WTC11 (cell line): ENCODE measurements around the gene ARID1A. TPM values are rescaled to one million over a fixed set of nuclear protein-coding genes. Genes with fewer than 3 reads are reported as not detected.

Experiments
- ATAC-seq: fragments of 200-7000 bp; cut with Tn5 transposase; 2 replicates; pipeline ENCODE4 v1.10.0; 2021; ENCODE audit warnings: mild to moderate bottlenecking, moderate library complexity
- CTCF ChIA-PET: fragments of 300-600 bp; sonication (Branson Sonifier 250); formaldehyde crosslinking; loops from one replicate; lab custom pipeline; 2021; ENCODE audit warnings: antibody characterized with exemption; lab: Charles Lee
- POLR2A ChIA-PET: fragments of 350-600 bp; sonication (Branson Sonifier 250); formaldehyde crosslinking; loops from one replicate; lab custom pipeline; 2021; ENCODE audit warnings: antibody characterized with exemption; lab: Charles Lee
- DNase-seq: peaks from one replicate; pipeline ENCODE4 v3.0.0; 2021; ENCODE audit warnings: low spot score
- H3K27ac Mint-ChIP-seq: 2 replicates; pipeline ENCODE4 v1.8.0; 2021; ENCODE audit warnings: mixed read lengths
- H3K27me3 Mint-ChIP-seq: 2 replicates; pipeline ENCODE4 v1.8.0; 2021; ENCODE audit warnings: low read depth, mild to moderate bottlenecking, moderate library complexity, mixed read lengths
- H3K36me3 Mint-ChIP-seq: 2 replicates; pipeline ENCODE4 v1.8.0; 2021; ENCODE audit warnings: mixed read lengths
- H3K4me1 Mint-ChIP-seq: 2 replicates; pipeline ENCODE4 v1.8.0; 2022; ENCODE audit warnings: mixed read lengths
- H3K4me3 Mint-ChIP-seq: 2 replicates; pipeline ENCODE4 v1.8.0; 2021; ENCODE audit warnings: mild to moderate bottlenecking, moderate library complexity, mixed read lengths
- H3K9me3 Mint-ChIP-seq: 2 replicates; pipeline ENCODE4 v1.8.0; 2021; ENCODE audit warnings: mixed read lengths
- CDX4 ChIP-seq: fragments of 250-450 bp; sonication (Bioruptor Pico); IDR thresholded peaks from 2 replicates; pipeline ENCODE4 v1.9.0; 2021; ENCODE audit warnings: moderate library complexity, mild to moderate bottlenecking, inconsistent platforms, borderline replicate concordance
- CREB1 ChIP-seq: sonication (generic); formaldehyde crosslinking; IDR thresholded peaks from 2 replicates; pipeline ENCODE4 v1.8.0; 2023; ENCODE audit warnings: mild to moderate bottlenecking, missing genetic modification reagents
- EMX1 ChIP-seq: fragments of 250-450 bp; sonication (Bioruptor Pico); IDR thresholded peaks from 2 replicates; pipeline ENCODE4 v1.8.0; 2021; ENCODE audit warnings: mild to moderate bottlenecking
- ESRRA ChIP-seq: sonication (generic); formaldehyde crosslinking; IDR thresholded peaks from 2 replicates; pipeline ENCODE4 v1.8.1; 2022; ENCODE audit warnings: mild to moderate bottlenecking, missing genetic modification reagents, borderline replicate concordance
- FOXP1 ChIP-seq: sonication (generic); formaldehyde crosslinking; IDR thresholded peaks from 2 replicates; pipeline ENCODE4 v1.8.0; 2022; ENCODE audit warnings: missing genetic modification reagents, mild to moderate bottlenecking, moderate library complexity, borderline replicate concordance
- GABPB1 ChIP-seq: sonication (generic); formaldehyde crosslinking; IDR thresholded peaks from 2 replicates; pipeline ENCODE4 v1.8.1; 2023; ENCODE audit warnings: mild to moderate bottlenecking, missing genetic modification reagents
- HMGA2 ChIP-seq: fragments of 250-450 bp; sonication (Bioruptor Pico); IDR thresholded peaks from 2 replicates; pipeline ENCODE4 v1.4.0; 2021; ENCODE audit warnings: mild to moderate bottlenecking, moderate library complexity
- IRF2 ChIP-seq: sonication (generic); formaldehyde crosslinking; IDR thresholded peaks from 2 replicates; pipeline ENCODE4 v1.8.0; 2022; ENCODE audit warnings: low read depth, missing genetic modification reagents, borderline replicate concordance
- JUN ChIP-seq: sonication (generic); formaldehyde crosslinking; IDR thresholded peaks from 2 replicates; pipeline ENCODE4 v1.8.0; 2023; ENCODE audit warnings: mild to moderate bottlenecking, missing genetic modification reagents
- MAX ChIP-seq: sonication (generic); formaldehyde crosslinking; IDR thresholded peaks from 2 replicates; pipeline ENCODE4 v1.8.0; 2022; ENCODE audit warnings: mild to moderate bottlenecking, missing genetic modification reagents
- TEAD1 ChIP-seq: sonication (generic); formaldehyde crosslinking; IDR thresholded peaks from 2 replicates; pipeline ENCODE4 v1.8.0; 2022; ENCODE audit warnings: mild to moderate bottlenecking, missing genetic modification reagents
- ZNF138 ChIP-seq: sonication (generic); formaldehyde crosslinking; conservative IDR thresholded peaks from 2 replicates; pipeline ENCODE4 v1.8.1; 2022; ENCODE audit warnings: mild to moderate bottlenecking, moderate library complexity, missing genetic modification reagents
- ZNF219 ChIP-seq: sonication (generic); formaldehyde crosslinking; IDR thresholded peaks from 2 replicates; pipeline ENCODE4 v1.8.0; 2023; ENCODE audit warnings: missing genetic modification reagents, mild to moderate bottlenecking, borderline replicate concordance
- ZNF232 ChIP-seq: sonication (generic); formaldehyde crosslinking; IDR thresholded peaks from 2 replicates; pipeline ENCODE4 v1.8.0; 2022; ENCODE audit warnings: mild to moderate bottlenecking, missing genetic modification reagents
- ZNF263 ChIP-seq: sonication (generic); formaldehyde crosslinking; IDR thresholded peaks from 2 replicates; pipeline ENCODE4 v1.8.1; 2022; ENCODE audit warnings: low read depth, mild to moderate bottlenecking, moderate library complexity, missing genetic modification reagents
- ZNF317 ChIP-seq: sonication (generic); formaldehyde crosslinking; IDR thresholded peaks from 2 replicates; pipeline ENCODE4 v1.8.1; 2023; ENCODE audit warnings: low read depth, mild to moderate bottlenecking, moderate library complexity, missing genetic modification reagents, borderline replicate concordance
- total RNA-seq: library from RNA; stranded (reverse); gene quantifications from 3 replicates; pipeline ENCODE4 v1.2.3, GENCODE V29; 2021
- TF ChIP-seq, protein P1 (sequence below): fragments of 250-450 bp; sonication (Bioruptor Pico); IDR thresholded peaks from 2 replicates; pipeline ENCODE4 v1.9.0; 2021; ENCODE audit warnings: mild to moderate bottlenecking
- TF ChIP-seq, protein P2 (sequence below): sonication (generic); formaldehyde crosslinking; IDR thresholded peaks from 2 replicates; pipeline ENCODE4 v1.8.0; 2022; ENCODE audit warnings: mild to moderate bottlenecking, missing genetic modification reagents
- TF ChIP-seq, protein P3 (sequence below): fragments of 250-450 bp; sonication (Bioruptor Pico); IDR thresholded peaks from 2 replicates; pipeline ENCODE4 v1.8.0; 2021; ENCODE audit warnings: mild to moderate bottlenecking
- TF ChIP-seq, protein P4 (sequence below): sonication (generic); formaldehyde crosslinking; conservative IDR thresholded peaks from 2 replicates; pipeline ENCODE4 v1.8.1; 2023; ENCODE audit warnings: mild to moderate bottlenecking, low read depth, missing genetic modification reagents, moderate library complexity
- TF ChIP-seq, protein P5 (sequence below): sonication (generic); formaldehyde crosslinking; IDR thresholded peaks from 2 replicates; pipeline ENCODE4 v1.8.1; 2023; ENCODE audit warnings: mild to moderate bottlenecking, missing genetic modification reagents, moderate library complexity

ARID1A gene
- total RNA-seq, 1 experiment from 2014 or later, result 98.0 TPM

GRCh38 chr1:26758358-26758757 lies 62.5 kb downstream of the ARID1A start:
- ChIA-PET POLR2A (no interaction called here), CTCF (interaction anchor here (1.3 kb wide), 1 partner anchor 30 kb away, joined by 5 read pairs; no protein-coding TSS in a partner anchor)
- no peak for DNase-seq
- Mint-ChIP-seq H3K27me3 (no peaks in the 10 kb centered on the region), H3K4me3 (no peak overlapping the region), H3K27ac (no peak overlapping the region), H3K36me3 (peaks cover 62% of the 10 kb centered on the region), H3K4me1 (no peaks in the 10 kb centered on the region), H3K9me3 (no peaks in the 10 kb centered on the region)
- TF ChIP-seq ZNF219 (CRISPR knock-in tag) (no peak), HMGA2 (no peak), CREB1 (CRISPR knock-in tag) (no peak), ZNF138 (CRISPR knock-in tag) (no peak), ZNF263 (CRISPR knock-in tag) (no peak), TEAD1 (CRISPR knock-in tag) (no peak), JUN (CRISPR knock-in tag) (no peak), ZNF317 (CRISPR knock-in tag) (no peak), ESRRA (CRISPR knock-in tag) (no peak), IRF2 (no peak), GABPB1 (CRISPR knock-in tag) (no peak), FOXP1 (CRISPR knock-in tag) (no peak)
- TF ChIP-seq, protein P1, sequence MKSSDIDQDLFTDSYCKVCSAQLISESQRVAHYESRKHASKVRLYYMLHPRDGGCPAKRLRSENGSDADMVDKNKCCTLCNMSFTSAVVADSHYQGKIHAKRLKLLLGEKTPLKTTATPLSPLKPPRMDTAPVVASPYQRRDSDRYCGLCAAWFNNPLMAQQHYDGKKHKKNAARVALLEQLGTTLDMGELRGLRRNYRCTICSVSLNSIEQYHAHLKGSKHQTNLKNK (CRISPR knock-in tag), result no peak
- TF ChIP-seq, protein P2, sequence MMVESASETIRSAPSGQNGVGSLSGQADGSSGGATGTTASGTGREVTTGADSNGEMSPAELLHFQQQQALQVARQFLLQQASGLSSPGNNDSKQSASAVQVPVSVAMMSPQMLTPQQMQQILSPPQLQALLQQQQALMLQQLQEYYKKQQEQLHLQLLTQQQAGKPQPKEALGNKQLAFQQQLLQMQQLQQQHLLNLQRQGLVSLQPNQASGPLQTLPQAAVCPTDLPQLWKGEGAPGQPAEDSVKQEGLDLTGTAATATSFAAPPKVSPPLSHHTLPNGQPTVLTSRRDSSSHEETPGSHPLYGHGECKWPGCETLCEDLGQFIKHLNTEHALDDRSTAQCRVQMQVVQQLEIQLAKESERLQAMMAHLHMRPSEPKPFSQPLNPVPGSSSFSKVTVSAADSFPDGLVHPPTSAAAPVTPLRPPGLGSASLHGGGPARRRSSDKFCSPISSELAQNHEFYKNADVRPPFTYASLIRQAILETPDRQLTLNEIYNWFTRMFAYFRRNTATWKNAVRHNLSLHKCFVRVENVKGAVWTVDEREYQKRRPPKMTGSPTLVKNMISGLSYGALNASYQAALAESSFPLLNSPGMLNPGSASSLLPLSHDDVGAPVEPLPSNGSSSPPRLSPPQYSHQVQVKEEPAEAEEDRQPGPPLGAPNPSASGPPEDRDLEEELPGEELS (CRISPR knock-in tag), result no peak
- TF ChIP-seq, protein P3, sequence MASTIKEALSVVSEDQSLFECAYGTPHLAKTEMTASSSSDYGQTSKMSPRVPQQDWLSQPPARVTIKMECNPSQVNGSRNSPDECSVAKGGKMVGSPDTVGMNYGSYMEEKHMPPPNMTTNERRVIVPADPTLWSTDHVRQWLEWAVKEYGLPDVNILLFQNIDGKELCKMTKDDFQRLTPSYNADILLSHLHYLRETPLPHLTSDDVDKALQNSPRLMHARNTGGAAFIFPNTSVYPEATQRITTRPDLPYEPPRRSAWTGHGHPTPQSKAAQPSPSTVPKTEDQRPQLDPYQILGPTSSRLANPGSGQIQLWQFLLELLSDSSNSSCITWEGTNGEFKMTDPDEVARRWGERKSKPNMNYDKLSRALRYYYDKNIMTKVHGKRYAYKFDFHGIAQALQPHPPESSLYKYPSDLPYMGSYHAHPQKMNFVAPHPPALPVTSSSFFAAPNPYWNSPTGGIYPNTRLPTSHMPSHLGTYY, result no peak
- TF ChIP-seq, protein P4, sequence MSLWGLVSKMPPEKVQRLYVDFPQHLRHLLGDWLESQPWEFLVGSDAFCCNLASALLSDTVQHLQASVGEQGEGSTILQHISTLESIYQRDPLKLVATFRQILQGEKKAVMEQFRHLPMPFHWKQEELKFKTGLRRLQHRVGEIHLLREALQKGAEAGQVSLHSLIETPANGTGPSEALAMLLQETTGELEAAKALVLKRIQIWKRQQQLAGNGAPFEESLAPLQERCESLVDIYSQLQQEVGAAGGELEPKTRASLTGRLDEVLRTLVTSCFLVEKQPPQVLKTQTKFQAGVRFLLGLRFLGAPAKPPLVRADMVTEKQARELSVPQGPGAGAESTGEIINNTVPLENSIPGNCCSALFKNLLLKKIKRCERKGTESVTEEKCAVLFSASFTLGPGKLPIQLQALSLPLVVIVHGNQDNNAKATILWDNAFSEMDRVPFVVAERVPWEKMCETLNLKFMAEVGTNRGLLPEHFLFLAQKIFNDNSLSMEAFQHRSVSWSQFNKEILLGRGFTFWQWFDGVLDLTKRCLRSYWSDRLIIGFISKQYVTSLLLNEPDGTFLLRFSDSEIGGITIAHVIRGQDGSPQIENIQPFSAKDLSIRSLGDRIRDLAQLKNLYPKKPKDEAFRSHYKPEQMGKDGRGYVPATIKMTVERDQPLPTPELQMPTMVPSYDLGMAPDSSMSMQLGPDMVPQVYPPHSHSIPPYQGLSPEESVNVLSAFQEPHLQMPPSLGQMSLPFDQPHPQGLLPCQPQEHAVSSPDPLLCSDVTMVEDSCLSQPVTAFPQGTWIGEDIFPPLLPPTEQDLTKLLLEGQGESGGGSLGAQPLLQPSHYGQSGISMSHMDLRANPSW (CRISPR knock-in tag), result no peak
- TF ChIP-seq, protein P5, sequence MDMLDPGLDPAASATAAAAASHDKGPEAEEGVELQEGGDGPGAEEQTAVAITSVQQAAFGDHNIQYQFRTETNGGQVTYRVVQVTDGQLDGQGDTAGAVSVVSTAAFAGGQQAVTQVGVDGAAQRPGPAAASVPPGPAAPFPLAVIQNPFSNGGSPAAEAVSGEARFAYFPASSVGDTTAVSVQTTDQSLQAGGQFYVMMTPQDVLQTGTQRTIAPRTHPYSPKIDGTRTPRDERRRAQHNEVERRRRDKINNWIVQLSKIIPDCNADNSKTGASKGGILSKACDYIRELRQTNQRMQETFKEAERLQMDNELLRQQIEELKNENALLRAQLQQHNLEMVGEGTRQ (CRISPR knock-in tag), result no peak
- no peak for ATAC-seq

DNA sequence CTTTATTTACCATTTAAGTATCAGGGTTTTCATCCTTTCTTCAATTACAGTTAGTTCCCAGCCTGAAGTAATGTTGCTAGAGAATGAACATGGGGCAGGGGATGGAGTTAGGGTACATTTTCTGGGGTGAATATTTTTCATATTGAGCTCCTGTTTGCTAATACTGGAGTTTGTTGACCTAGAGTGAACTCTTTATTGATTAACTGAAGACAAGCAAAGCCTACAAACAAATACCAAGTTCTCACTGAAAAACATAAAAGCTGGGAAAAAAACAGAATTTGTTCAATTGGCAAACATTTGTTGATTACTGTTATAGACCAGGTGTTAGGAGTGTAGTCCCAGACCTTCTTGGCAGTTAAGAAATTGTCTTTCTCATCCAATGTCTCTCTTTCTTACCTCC lies 63.7 kb downstream of the ARID1A start:
- no peaks in the 10 kb centered on the region for H3K9me3 Mint-ChIP-seq
- ATAC-seq, result no peak
- TF ChIP-seq EMX1 (CRISPR knock-in tag), result no peak
- no peak for TF ChIP-seq ZNF232
- TF ChIP-seq MAX (CRISPR knock-in tag), result no peak
- no peak for TF ChIP-seq CDX4 (CRISPR knock-in tag)
- TF ChIP-seq, all 79 proteins: peak for 0
- ChIA-PET CTCF (interaction anchor here (0.9 kb wide), 1 partner anchor 24 kb away, joined by 3 read pairs; no protein-coding TSS in a partner anchor), POLR2A (no interaction called here)
- H3K4me3 Mint-ChIP-seq, result no peak overlapping the region
- DNase-seq, result no peak
- peaks cover 61% of the 10 kb centered on the region for H3K36me3 Mint-ChIP-seq
- peaks cover 4% of the 10 kb centered on the region for H3K4me1 Mint-ChIP-seq
- no peaks in the 10 kb centered on the region for H3K27me3 Mint-ChIP-seq
- H3K27ac Mint-ChIP-seq, result no peak overlapping the region
